Measurements from ENCODE around the gene URI1.
A peak's percentile ranks its signal among the peaks of the same experiment; 100 is the strongest.

URI1 gene

GRCh38 chr19:29978080-29978479 lies 36.0 kb downstream of the URI1 start:
- TF ChIP-seq, protein P1, sequence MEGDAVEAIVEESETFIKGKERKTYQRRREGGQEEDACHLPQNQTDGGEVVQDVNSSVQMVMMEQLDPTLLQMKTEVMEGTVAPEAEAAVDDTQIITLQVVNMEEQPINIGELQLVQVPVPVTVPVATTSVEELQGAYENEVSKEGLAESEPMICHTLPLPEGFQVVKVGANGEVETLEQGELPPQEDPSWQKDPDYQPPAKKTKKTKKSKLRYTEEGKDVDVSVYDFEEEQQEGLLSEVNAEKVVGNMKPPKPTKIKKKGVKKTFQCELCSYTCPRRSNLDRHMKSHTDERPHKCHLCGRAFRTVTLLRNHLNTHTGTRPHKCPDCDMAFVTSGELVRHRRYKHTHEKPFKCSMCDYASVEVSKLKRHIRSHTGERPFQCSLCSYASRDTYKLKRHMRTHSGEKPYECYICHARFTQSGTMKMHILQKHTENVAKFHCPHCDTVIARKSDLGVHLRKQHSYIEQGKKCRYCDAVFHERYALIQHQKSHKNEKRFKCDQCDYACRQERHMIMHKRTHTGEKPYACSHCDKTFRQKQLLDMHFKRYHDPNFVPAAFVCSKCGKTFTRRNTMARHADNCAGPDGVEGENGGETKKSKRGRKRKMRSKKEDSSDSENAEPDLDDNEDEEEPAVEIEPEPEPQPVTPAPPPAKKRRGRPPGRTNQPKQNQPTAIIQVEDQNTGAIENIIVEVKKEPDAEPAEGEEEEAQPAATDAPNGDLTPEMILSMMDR (conservative IDR thresholded peaks at IDR 0.05; ENCODE audit: control insufficient read depth, insufficient read depth, low read depth, low read length) = no peak
- no peak overlapping the region for H3K4me3 ChIP-seq (ENCODE audit: control insufficient read depth, low read depth, low read length)
- peak; percentile 35 for DNase-seq (ENCODE audit: low read depth)

- H3K4me3 ChIP-seq (ENCODE audit: control insufficient read depth, low read depth, low read length) = no peak overlapping the region
- TF ChIP-seq, protein P1 (conservative IDR thresholded peaks at IDR 0.05; ENCODE audit: control insufficient read depth, insufficient read depth, low read depth, low read length) = no peak
- no peak for DNase-seq (ENCODE audit: low read depth)
Observed at GRCh38 chr19:29983568-29983967, 41.5 kb downstream of the URI1 start.

GRCh38 chr19:29985196-29985595 lies 43.2 kb downstream of the URI1 start:
- DNase-seq (ENCODE audit: low read depth) = no peak
- TF ChIP-seq, protein P1 (conservative IDR thresholded peaks at IDR 0.05; ENCODE audit: control insufficient read depth, insufficient read depth, low read depth, low read length) = no peak
- H3K4me3 ChIP-seq (ENCODE audit: control insufficient read depth, low read depth, low read length) = no peak overlapping the region

DNA sequence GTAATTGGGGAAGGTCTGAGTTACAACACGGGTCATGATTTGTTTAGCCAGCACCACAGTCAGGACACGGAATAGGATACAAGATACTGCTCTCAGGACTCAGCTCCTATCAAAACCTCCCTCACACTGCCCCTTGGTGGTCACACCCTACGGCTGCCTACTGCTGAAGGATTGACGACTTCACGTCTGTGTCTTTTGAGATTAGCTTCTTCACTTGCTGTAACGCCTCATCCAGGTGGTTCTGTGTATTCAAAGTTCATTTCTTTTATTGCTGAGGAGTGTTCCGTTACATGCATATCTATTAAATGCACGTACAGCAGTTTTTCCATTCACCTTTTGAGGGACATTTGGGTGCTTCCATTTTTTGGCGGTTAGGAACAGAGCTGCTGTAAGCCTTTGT lies 46.3 kb downstream of the URI1 start:
- no peak for DNase-seq (ENCODE audit: low read depth)
- H3K4me3 ChIP-seq (ENCODE audit: control insufficient read depth, low read depth, low read length) = no peak overlapping the region
- TF ChIP-seq, protein P1 (conservative IDR thresholded peaks at IDR 0.05; ENCODE audit: control insufficient read depth, insufficient read depth, low read depth, low read length) = no peak

- DNase-seq (ENCODE audit: low read depth) = no peak
- TF ChIP-seq, protein P1 (conservative IDR thresholded peaks at IDR 0.05; ENCODE audit: control insufficient read depth, insufficient read depth, low read depth, low read length) = no peak
- H3K4me3 ChIP-seq (ENCODE audit: control insufficient read depth, low read depth, low read length) = no peak overlapping the region
Observed at GRCh38 chr19:29992233-29992867, 50.3 kb downstream of the URI1 start.

- DNase-seq (ENCODE audit: low read depth) = no peak
- H3K4me3 ChIP-seq (ENCODE audit: control insufficient read depth, low read depth, low read length) = no peak overlapping the region
Observed at GRCh38 chr19:29999490-29999889, 57.5 kb downstream of the URI1 start.

More at GRCh38 chr19:29999490-29999889, 57.5 kb downstream of the URI1 start:
- TF ChIP-seq, protein P1 (conservative IDR thresholded peaks at IDR 0.05; ENCODE audit: control insufficient read depth, insufficient read depth, low read depth, low read length) = no peak

Measured in fibroblast of mammary gland (primary cell).